Lung (tissue), 12 donors: ENCODE data around the gene LLGL2. TPM values are rescaled to one million over a fixed set of nuclear protein-coding genes. Genes with fewer than 3 reads are reported as not detected.

Experiments used
- ATAC-seq: fragments of 200-7000 bp; cut with Tn5 transposase; one replicate; pipeline ENCODE4 v1.9.1; 2020; ENCODE audit warnings: moderate number of reproducible peaks; ENCODE audit not compliant: insufficient read depth, low FRiP score
- DNase-seq, 3 donors: peaks; one replicate each; pipeline ENCODE4 v3.0.0-alpha.2; 2013 to 2017
- H3K27ac ChIP-seq, 2 donors: one replicate each; pipeline ENCODE4 v1.5.1; 2013; ENCODE audit warnings: mild to moderate bottlenecking in 2 of 2, moderate library complexity in 2 of 2, control low read depth in 1 of 2, inconsistent platforms in 1 of 2, low read depth in 1 of 2, low read length in 1 of 2
- H3K27me3 ChIP-seq, 3 donors: one replicate each; pipeline ENCODE4 v1.5.1; 2013; ENCODE audit warnings: low read length in 2 of 3; ENCODE audit not compliant: control insufficient read depth in 3 of 3, insufficient read depth in 3 of 3
- H3K36me3 ChIP-seq, 4 donors: one replicate each; pipeline ENCODE4 v1.5.1; 2013; ENCODE audit warnings: low read length in 4 of 4, mild to moderate bottlenecking in 1 of 4, moderate library complexity in 1 of 4; ENCODE audit not compliant: control insufficient read depth in 4 of 4, insufficient read depth in 4 of 4
- H3K4me1 ChIP-seq, 5 donors: one replicate each; pipeline ENCODE4 v1.5.1; 2013; ENCODE audit warnings: low read length in 5 of 5, mild to moderate bottlenecking in 2 of 5, moderate library complexity in 1 of 5; ENCODE audit not compliant: control insufficient read depth in 5 of 5, insufficient read depth in 5 of 5
- H3K4me3 ChIP-seq: one replicate; pipeline ENCODE4 v1.5.1; 2013; ENCODE audit warnings: mild to moderate bottlenecking, control low read depth, moderate library complexity
- H3K9ac ChIP-seq, 2 donors: one replicate each; pipeline ENCODE4 v1.5.1; 2013; ENCODE audit warnings: low read length in 2 of 2, control low read depth in 1 of 2; ENCODE audit not compliant: insufficient read depth in 1 of 2
- H3K9me3 ChIP-seq, 4 donors: one replicate each; pipeline ENCODE4 v1.5.1; 2013; ENCODE audit warnings: low read length in 3 of 4, mild to moderate bottlenecking in 1 of 4, moderate library complexity in 1 of 4; ENCODE audit not compliant: control insufficient read depth in 4 of 4, insufficient read depth in 3 of 4
- WGBS, 2 donors: extraction: QIAGEN DNeasy Blood & Tissue Kit; methylation state at CpG; one replicate each; pipeline ENCODE4 v1.1.7; 2013; 5-methylcytosine and 5-hydroxymethylcytosine counted together
- polyA plus RNA-seq, 2 donors: library from polyadenylated mRNA; stranded (reverse); fragments of 200-250 nt; gene quantifications; one replicate each; pipeline ENCODE4 v1.2.1, GENCODE V29; 2013
- total RNA-seq, 2 donors: library from RNA; depleted of rRNA in 1 of 2; stranded (reverse); fragments of >200 nt in 1 of 2; gene quantifications; one replicate each; pipeline ENCODE4 v1.2.1, GENCODE V29; 2014 to 2021
- TF ChIP-seq, protein P1 (sequence below): IDR thresholded peaks from 2 replicates; pipeline ENCODE4 v1.5.1; 2012; ENCODE audit warnings: mild to moderate bottlenecking; ENCODE audit errors: control extremely low read depth, extremely low read depth
- donor health status: control.
- donor health status: control.
- donor health status: Bipolar disorder and iron deficiency.
- donor health status: healthy.
- donor health status: DM: yes; HTN: yes; CAD: no.

The LLGL2 gene
- total and polyA plus RNA-seq, 4 donors: 80.5 to 199 (median 149) TPM

DNA sequence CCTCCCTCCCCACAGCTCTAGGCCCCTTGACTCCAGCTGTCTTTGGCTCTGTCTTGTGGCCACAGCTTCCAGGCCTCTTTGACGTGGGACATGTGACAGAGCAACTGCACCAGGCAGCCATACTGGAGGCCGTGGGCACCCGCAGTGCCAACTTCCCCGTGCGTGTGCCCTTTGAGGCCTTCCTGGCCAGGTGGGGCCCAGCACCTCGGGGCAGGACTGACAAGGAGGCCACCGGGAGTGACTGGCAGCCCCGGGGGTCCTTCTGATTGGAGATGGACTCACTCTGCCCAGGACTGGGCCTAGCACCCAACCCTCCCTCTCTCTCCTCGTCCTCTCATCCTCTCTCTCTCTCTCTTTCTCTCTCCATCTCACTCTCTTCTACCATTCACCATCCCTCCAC is 77.6 kb downstream of the LLGL2 start:
- ATAC-seq (no peak), DNase-seq (no peak)
- Histone ChIP-seq H3K27ac (no peak overlapping the region), H3K4me1 (peaks cover 0 to 2% (median 0%) of the 10 kb centered on the region in 5 donors), H3K36me3 (peaks cover 0 to 2% (median 0%) of the 10 kb centered on the region in 4 donors), H3K9ac (no peak overlapping the region), H3K9me3 (no peaks in the 10 kb centered on the region), H3K4me3 (no peak overlapping the region), H3K27me3 (no peaks in the 10 kb centered on the region)
- TF ChIP-seq, protein P1, sequence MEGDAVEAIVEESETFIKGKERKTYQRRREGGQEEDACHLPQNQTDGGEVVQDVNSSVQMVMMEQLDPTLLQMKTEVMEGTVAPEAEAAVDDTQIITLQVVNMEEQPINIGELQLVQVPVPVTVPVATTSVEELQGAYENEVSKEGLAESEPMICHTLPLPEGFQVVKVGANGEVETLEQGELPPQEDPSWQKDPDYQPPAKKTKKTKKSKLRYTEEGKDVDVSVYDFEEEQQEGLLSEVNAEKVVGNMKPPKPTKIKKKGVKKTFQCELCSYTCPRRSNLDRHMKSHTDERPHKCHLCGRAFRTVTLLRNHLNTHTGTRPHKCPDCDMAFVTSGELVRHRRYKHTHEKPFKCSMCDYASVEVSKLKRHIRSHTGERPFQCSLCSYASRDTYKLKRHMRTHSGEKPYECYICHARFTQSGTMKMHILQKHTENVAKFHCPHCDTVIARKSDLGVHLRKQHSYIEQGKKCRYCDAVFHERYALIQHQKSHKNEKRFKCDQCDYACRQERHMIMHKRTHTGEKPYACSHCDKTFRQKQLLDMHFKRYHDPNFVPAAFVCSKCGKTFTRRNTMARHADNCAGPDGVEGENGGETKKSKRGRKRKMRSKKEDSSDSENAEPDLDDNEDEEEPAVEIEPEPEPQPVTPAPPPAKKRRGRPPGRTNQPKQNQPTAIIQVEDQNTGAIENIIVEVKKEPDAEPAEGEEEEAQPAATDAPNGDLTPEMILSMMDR: no peak
- 81 to 88% methylated on average over 9 of the region's 9 CpGs for WGBS, 2 donors

DNA sequence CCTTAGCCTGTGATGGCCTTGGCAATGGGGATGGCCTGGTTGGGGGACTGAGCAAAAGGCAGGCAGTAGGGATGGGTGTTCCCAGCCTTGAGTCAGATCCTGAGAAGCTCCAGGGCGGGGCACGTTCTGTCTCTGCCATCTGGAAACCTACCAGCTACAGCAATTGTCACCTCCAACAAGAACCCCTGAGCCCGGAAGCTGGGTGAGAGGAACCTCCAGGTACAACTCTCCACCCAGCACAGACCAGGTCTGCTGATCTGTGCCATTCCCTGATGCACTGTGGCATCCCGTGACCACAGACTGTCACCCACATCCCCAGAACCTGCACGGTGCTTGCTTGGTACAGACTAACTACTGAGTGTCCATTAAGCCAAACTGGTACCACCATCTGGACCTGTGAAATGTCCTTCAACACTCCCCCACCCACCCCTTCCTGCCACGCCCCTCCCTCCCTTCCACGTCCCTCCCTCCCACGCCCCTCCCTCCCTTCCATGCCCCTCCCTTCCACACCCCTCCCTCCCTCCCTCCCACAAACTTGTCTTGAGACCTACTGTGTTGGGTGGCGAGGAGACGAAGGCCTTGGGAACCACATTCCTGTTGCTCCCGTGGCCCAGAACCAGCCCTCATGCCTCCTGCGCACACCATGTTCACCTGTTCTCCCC is 78.7 kb downstream of the LLGL2 start:
- ATAC-seq (no peak), DNase-seq (no peak)
- WGBS, 2 donors: 75 to 86% methylated on average over 12 of the region's 12 CpGs
- H3K4me3 ChIP-seq: no peak overlapping the region
- H3K4me1 ChIP-seq: peaks cover 0 to 2% (median 0%) of the 10 kb centered on the region in 5 donors
- no peak overlapping the region for H3K9ac ChIP-seq
- H3K9me3 ChIP-seq: no peaks in the 10 kb centered on the region
- TF ChIP-seq, protein P1: no peak
- no peak overlapping the region for H3K27ac ChIP-seq
- H3K27me3 ChIP-seq: no peaks in the 10 kb centered on the region
- peaks cover 0 to 2% (median 0%) of the 10 kb centered on the region in 4 donors for H3K36me3 ChIP-seq

GRCh38 chr17:75605790-75606189 is 80.3 kb downstream of the LLGL2 start:
- DNase-seq: no peak
- Histone ChIP-seq H3K36me3 (peaks cover 0 to 6% (median 4%) of the 10 kb centered on the region in 4 donors), H3K27me3 (no peaks in the 10 kb centered on the region), H3K4me1 (peaks cover 0 to 2% (median 0%) of the 10 kb centered on the region in 5 donors), H3K27ac (no peak overlapping the region), H3K4me3 (no peak overlapping the region), H3K9ac (no peak overlapping the region), H3K9me3 (no peaks in the 10 kb centered on the region)
- no peak for ATAC-seq
- WGBS, 2 donors: 87 to 89% methylated on average over 16 of the region's 16 CpGs
- TF ChIP-seq, protein P1: no peak
